Esophagus (tissue), 2 donors: ENCODE measurements around the gene OR14J1. TPM values are rescaled to one million over a fixed set of nuclear protein-coding genes. Genes with fewer than 3 reads are reported as not detected.
"Not testable (repeated sequence)": the region's sequence is repeated elsewhere in the genome, so short reads cannot be mapped to it uniquely, and the experiment has no call there.

Experiments
- H3K27ac ChIP-seq, 2 donors: one replicate each; pipeline ENCODE4 v1.5.1; 2013; ENCODE audit warnings: low read depth in 2 of 2, mild to moderate bottlenecking in 2 of 2, inconsistent platforms in 1 of 2, low read length in 1 of 2, moderate library complexity in 1 of 2
- H3K27me3 ChIP-seq, 2 donors: one replicate each; pipeline ENCODE4 v1.6.1; 2013; ENCODE audit warnings: low read length in 2 of 2, control low read depth in 1 of 2, mild to moderate bottlenecking in 1 of 2; ENCODE audit not compliant: insufficient read depth in 2 of 2, control insufficient read depth in 1 of 2
- H3K36me3 ChIP-seq, 2 donors: one replicate each; pipeline ENCODE4 v1.6.1; 2013; ENCODE audit warnings: low read length in 1 of 2; ENCODE audit not compliant: control insufficient read depth in 2 of 2, insufficient read depth in 2 of 2
- H3K4me1 ChIP-seq, 2 donors: one replicate each; pipeline ENCODE4 v1.6.1; 2013; ENCODE audit warnings: low read length in 1 of 2; ENCODE audit not compliant: control insufficient read depth in 2 of 2, insufficient read depth in 2 of 2
- H3K4me3 ChIP-seq, 2 donors: one replicate each; pipeline ENCODE4 v1.5.1; 2013; ENCODE audit warnings: low read length in 2 of 2, mild to moderate bottlenecking in 2 of 2, low read depth in 1 of 2, moderate library complexity in 1 of 2
- H3K9me3 ChIP-seq, 2 donors: one replicate each; pipeline ENCODE4 v1.6.1; 2013; ENCODE audit warnings: mild to moderate bottlenecking in 2 of 2, low read depth in 1 of 2, low read length in 1 of 2, moderate library complexity in 1 of 2; ENCODE audit not compliant: control insufficient read depth in 2 of 2, insufficient read depth in 1 of 2
- WGBS, 2 donors: extraction: QIAGEN DNeasy Blood & Tissue Kit; methylation state at CpG; one replicate each; pipeline ENCODE4 v1.1.7; 2013; 5-methylcytosine and 5-hydroxymethylcytosine counted together
- polyA plus RNA-seq, 2 donors: library from polyadenylated mRNA; stranded (reverse); fragments of 200-250 nt; gene quantifications; one replicate each; pipeline ENCODE4 v1.2.3, GENCODE V29; 2013
- donor health status: healthy with polysubstance abuse.
- donor health status: Bipolar disorder and iron deficiency.

OR14J1 gene
- polyA plus RNA-seq, 2 donors: not detected

- Histone ChIP-seq H3K4me1 (no peaks in the 10 kb centered on the region), H3K27ac (no peak overlapping the region), H3K4me3 (no peak overlapping the region), H3K27me3 (no peaks in the 10 kb centered on the region), H3K9me3 (no peaks in the 10 kb centered on the region), H3K36me3 (no peaks in the 10 kb centered on the region)
- 59 to 65% methylated on average over 4 of the region's 4 CpGs for WGBS, 2 donors
Measured at GRCh38 chr6:29325777-29326176, 24.3 kb downstream of the OR14J1 start.

- no peak overlapping the region for H3K4me3 ChIP-seq
- no peaks in the 10 kb centered on the region for H3K27me3 ChIP-seq
- no peaks in the 10 kb centered on the region for H3K4me1 ChIP-seq
- no peaks in the 10 kb centered on the region for H3K36me3 ChIP-seq
- H3K9me3 ChIP-seq: no peaks in the 10 kb centered on the region
- no peak overlapping the region for H3K27ac ChIP-seq
Measured at GRCh38 chr6:29332676-29333075, 31.2 kb downstream of the OR14J1 start.

DNA sequence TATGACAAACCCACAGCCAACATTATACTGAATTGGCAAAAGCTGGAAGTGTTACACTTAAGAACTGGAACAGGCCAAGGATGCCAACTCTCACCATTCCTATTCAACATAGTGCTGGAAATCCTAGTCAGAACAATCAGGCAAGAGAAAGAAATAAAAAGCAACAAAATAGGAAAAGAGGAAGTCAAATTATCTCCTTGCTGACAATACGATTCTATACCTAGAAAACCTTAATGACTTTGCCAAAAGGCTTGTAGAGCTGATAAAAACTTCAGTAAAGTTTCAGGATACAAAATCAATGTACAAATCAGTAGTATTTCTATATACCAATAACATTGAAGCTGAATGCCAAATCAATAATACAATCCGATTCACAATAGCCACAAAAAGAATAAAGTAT, 34.8 kb downstream of the OR14J1 start:
- Histone ChIP-seq H3K36me3 (no peaks in the 10 kb centered on the region), H3K27ac (no peak overlapping the region), H3K4me1 (no peaks in the 10 kb centered on the region), H3K4me3 (no peak overlapping the region), H3K9me3 (no peaks in the 10 kb centered on the region), H3K27me3 (no peaks in the 10 kb centered on the region)
- WGBS, 2 donors: 70 to 88% methylated on average over 2 of the region's 2 CpGs

DNA sequence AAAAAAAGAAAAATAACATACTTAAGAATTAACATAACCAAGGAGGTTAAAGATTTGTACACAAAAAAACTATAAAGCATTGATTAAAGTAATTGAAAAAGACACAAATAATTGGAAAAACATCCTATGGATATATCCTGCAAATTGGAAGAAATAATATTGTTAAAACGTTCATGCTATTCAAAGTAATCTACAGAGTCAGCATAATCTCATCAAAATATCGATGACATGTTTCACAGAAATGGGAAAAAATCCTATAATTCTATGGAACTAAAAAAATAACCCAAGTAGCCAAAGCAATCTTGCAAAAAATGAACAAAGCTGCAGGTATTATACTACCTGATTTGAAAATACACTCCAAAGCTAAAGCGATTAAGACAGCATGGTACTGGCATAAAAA, 43.9 kb downstream of the OR14J1 start:
- no peak overlapping the region for H3K27ac ChIP-seq
- H3K4me3 ChIP-seq: no peak overlapping the region
- WGBS, 2 donors: 63 to 68% methylated on average over 3 of the region's 3 CpGs
- no peaks in the 10 kb centered on the region for H3K4me1 ChIP-seq
- no peaks in the 10 kb centered on the region for H3K9me3 ChIP-seq
- no peaks in the 10 kb centered on the region for H3K36me3 ChIP-seq
- H3K27me3 ChIP-seq: no peaks in the 10 kb centered on the region

DNA sequence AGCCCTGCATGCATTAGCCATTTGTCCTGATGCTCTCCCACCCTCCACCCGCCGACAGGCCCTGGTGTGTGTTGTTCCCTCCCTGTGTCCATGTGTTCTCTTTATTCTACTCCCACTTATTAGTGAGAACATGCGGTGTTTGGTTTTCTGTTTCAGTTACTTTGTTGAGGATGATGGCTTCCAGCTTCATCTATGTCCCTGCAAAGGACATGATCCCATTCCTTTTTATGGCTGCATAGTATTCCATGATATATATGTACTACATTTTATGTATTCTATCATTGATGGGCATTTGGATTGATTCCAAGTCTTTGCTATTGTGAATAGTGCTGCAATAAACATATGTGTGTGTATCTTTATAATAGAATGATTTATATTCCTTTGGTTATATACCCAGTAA, 47.8 kb downstream of the OR14J1 start:
- not testable (repeated sequence) for H3K36me3 ChIP-seq, H3K27ac ChIP-seq, H3K9me3 ChIP-seq, H3K27me3 ChIP-seq, H3K4me1 ChIP-seq, H3K4me3 ChIP-seq
- 94 to 95% methylated on average over 3 of the region's 3 CpGs for WGBS, 2 donors

- H3K27ac ChIP-seq: no peak overlapping the region
- H3K4me1 ChIP-seq: no peaks in the 10 kb centered on the region
- no peaks in the 10 kb centered on the region for H3K27me3 ChIP-seq
- no peaks in the 10 kb centered on the region for H3K9me3 ChIP-seq
- no peaks in the 10 kb centered on the region for H3K36me3 ChIP-seq
- H3K4me3 ChIP-seq: no peak overlapping the region
Measured at GRCh38 chr6:29354980-29355379, 53.5 kb downstream of the OR14J1 start.

DNA sequence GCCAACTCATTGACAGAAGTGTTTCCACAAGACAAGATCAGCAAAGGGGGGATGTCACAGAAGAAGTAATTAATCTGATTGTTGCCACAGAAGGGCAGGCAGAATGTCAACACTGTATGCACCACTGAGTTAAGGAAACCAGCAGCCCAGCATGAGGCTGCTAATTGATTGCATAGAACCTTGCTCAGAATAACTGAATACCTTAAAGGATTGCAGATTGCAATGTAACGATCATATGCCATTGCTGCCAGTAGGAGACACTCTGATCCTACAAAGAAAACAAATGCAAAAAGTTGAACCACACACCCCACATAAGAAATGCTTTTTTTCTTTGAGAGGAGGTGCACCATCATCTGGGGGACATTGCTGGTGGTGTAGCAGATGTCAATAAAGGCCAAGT, 54.1 kb downstream of the OR14J1 start:
- no peaks in the 10 kb centered on the region for H3K9me3 ChIP-seq
- H3K36me3 ChIP-seq: no peaks in the 10 kb centered on the region
- H3K27ac ChIP-seq: no peak overlapping the region
- WGBS, 2 donors: 54 to 63% methylated on average over 1 of the region's 1 CpG
- H3K27me3 ChIP-seq: no peaks in the 10 kb centered on the region
- no peak overlapping the region for H3K4me3 ChIP-seq
- no peaks in the 10 kb centered on the region for H3K4me1 ChIP-seq

Other genes with a start within 250 kb of the OR14J1 start
- not detected for gene OR2B3, start 214.4 kb upstream of the OR14J1 start, polyA plus RNA-seq
- gene OR2J1, start 202.2 kb upstream of the OR14J1 start, polyA plus RNA-seq: not detected
- not detected for gene OR2J3, start 193.6 kb upstream of the OR14J1 start, polyA plus RNA-seq
- gene OR2J2, start 130.8 kb upstream of the OR14J1 start, polyA plus RNA-seq: not detected
- not detected for gene OR5V1, start 67.2 kb downstream of the OR14J1 start, polyA plus RNA-seq
- gene OR12D3, start 73.6 kb downstream of the OR14J1 start, polyA plus RNA-seq: not detected
- gene OR12D2, start 93.9 kb downstream of the OR14J1 start, polyA plus RNA-seq: not detected
- not detected for gene OR12D1, start 113.2 kb downstream of the OR14J1 start, polyA plus RNA-seq
- not detected for gene OR10C1, start 137.6 kb downstream of the OR14J1 start, polyA plus RNA-seq
- gene OR11A1, start 155.4 kb downstream of the OR14J1 start, polyA plus RNA-seq: not detected
- gene OR2H1, start 155.5 kb downstream of the OR14J1 start, polyA plus RNA-seq: not detected
- gene MAS1L, start 186.3 kb downstream of the OR14J1 start, polyA plus RNA-seq: not detected